IMR-90 (cell line): ENCODE results near the gene LEKR1. TPM values are rescaled to one million over a fixed set of nuclear protein-coding genes. Genes with fewer than 3 reads are reported as not detected.

Experiments
- ATAC-seq: fragments of 200-7000 bp; cut with Tn5 transposase; 2 replicates; pipeline ENCODE4 v1.9.1; 2020; ENCODE audit warnings: low read depth, mild to moderate bottlenecking, moderate library complexity
- BruUV-seq: library from RNA; stranded (reverse); fragments of 400-500 nt; replicated peaks from 2 replicates; lab custom pipeline; 2021; lab: Mats Ljungman, UMichigan
- CTCF ChIA-PET: fragments of 300-600 bp; formaldehyde crosslinking; extraction: SDS; loops from one replicate; lab custom pipeline; 2021; ENCODE audit warnings: antibody characterized with exemption; lab: Yijun Ruan, JAX
- POLR2A ChIA-PET: fragments of 300-600 bp; sonication (Branson Sonifier 250); formaldehyde crosslinking; loops from one replicate; lab custom pipeline; 2022; ENCODE audit warnings: antibody characterized with exemption; ENCODE audit not compliant: unreplicated experiment; lab: Charles Lee
- DNase-seq: peaks from one replicate; pipeline ENCODE4 v3.0.0; 2013
- H2AFZ ChIP-seq: replicated peaks from 2 replicates; pipeline ENCODE3; 2013; ENCODE audit warnings: low read length, mild to moderate bottlenecking; ENCODE audit not compliant: poor library complexity
- H2AK5ac ChIP-seq: 2 replicates; pipeline ENCODE4 v1.6.1; 2013; ENCODE audit warnings: low read depth, low read length, inconsistent platforms
- H2AK9ac ChIP-seq: replicated peaks from 2 replicates; pipeline ENCODE3; 2013; ENCODE audit warnings: mild to moderate bottlenecking, low read depth, low read length, moderate library complexity; ENCODE audit not compliant: poor library complexity
- H2BK120ac ChIP-seq: 2 replicates; pipeline ENCODE4 v1.6.1; 2013; ENCODE audit warnings: low read depth, low read length, inconsistent platforms
- H2BK15ac ChIP-seq: 3 replicates; pipeline ENCODE4 v1.6.1; 2013; ENCODE audit warnings: low read depth, low read length, inconsistent platforms
- H2BK20ac ChIP-seq: 2 replicates; pipeline ENCODE4 v1.6.1; 2013; ENCODE audit warnings: low read depth, mild to moderate bottlenecking, inconsistent platforms, low read length, moderate library complexity
- H2BK5ac ChIP-seq: 2 replicates; pipeline ENCODE4 v1.6.1; 2013; ENCODE audit warnings: mild to moderate bottlenecking, low read depth, low read length, inconsistent platforms; ENCODE audit not compliant: poor library complexity, severe bottlenecking
- H3K14ac ChIP-seq: replicated peaks from 2 replicates; pipeline ENCODE4 v1.6.1; 2013; ENCODE audit warnings: low read depth, low read length, inconsistent platforms
- H3K18ac ChIP-seq: 2 replicates; pipeline ENCODE4 v1.6.1; 2013; ENCODE audit warnings: low read depth, low read length, control low read depth
- H3K23ac ChIP-seq: 2 replicates; pipeline ENCODE4 v1.6.1; 2013; ENCODE audit warnings: low read depth, low read length, inconsistent platforms
- H3K27ac ChIP-seq: 2 replicates; pipeline ENCODE4 v1.5.1; 2013; ENCODE audit warnings: mild to moderate bottlenecking, control low read depth, low read length; ENCODE audit not compliant: insufficient read depth
- H3K27me3 ChIP-seq: 2 replicates; pipeline ENCODE4 v1.6.1; 2013; ENCODE audit warnings: low read length; ENCODE audit not compliant: control insufficient read depth, insufficient read depth
- H3K36me3 ChIP-seq: 2 replicates; pipeline ENCODE4 v1.6.1; 2013; ENCODE audit warnings: low read length, mixed read lengths; ENCODE audit not compliant: control insufficient read depth, insufficient read depth
- H3K4ac ChIP-seq: 2 replicates; pipeline ENCODE4 v1.6.1; 2013; ENCODE audit warnings: low read depth, low read length, inconsistent platforms
- H3K4me1 ChIP-seq: 2 replicates; pipeline ENCODE4 v1.6.1; 2013; ENCODE audit warnings: low read length, mixed read lengths; ENCODE audit not compliant: control insufficient read depth, insufficient read depth
- H3K4me2 ChIP-seq: 2 replicates; pipeline ENCODE4 v1.6.1; 2013; ENCODE audit warnings: low read depth, mild to moderate bottlenecking, control low read depth, low read length, moderate library complexity
- H3K4me3 ChIP-seq: 2 replicates; pipeline ENCODE4 v1.5.1; 2013; ENCODE audit warnings: low read depth, mild to moderate bottlenecking, control low read depth, low read length, moderate library complexity; ENCODE audit not compliant: insufficient read depth
- H3K56ac ChIP-seq: 2 replicates; pipeline ENCODE4 v1.6.1; 2013; ENCODE audit warnings: low read length, inconsistent platforms; ENCODE audit not compliant: insufficient read depth; ENCODE audit errors: extremely low read depth
- H3K79me1 ChIP-seq, 2 experiments: 2 replicates each; pipeline ENCODE4 v1.6.1; 2013; ENCODE audit warnings: low read length in 2 of 2, inconsistent platforms in 1 of 2, low read depth in 1 of 2
- H3K9ac ChIP-seq: 2 replicates; pipeline ENCODE4 v1.6.1; 2013; ENCODE audit warnings: low read depth, low read length, control low read depth
- H3K9me1 ChIP-seq: 2 replicates; pipeline ENCODE4 v1.6.1; 2013; ENCODE audit warnings: low read length, inconsistent platforms; ENCODE audit not compliant: insufficient read depth
- H3K9me3 ChIP-seq: 2 replicates; pipeline ENCODE4 v1.6.1; 2013; ENCODE audit warnings: low read length; ENCODE audit not compliant: control insufficient read depth, insufficient read depth
- H4K20me1 ChIP-seq: 2 replicates; pipeline ENCODE4 v1.6.1; 2013; ENCODE audit warnings: low read length, inconsistent platforms; ENCODE audit not compliant: insufficient read depth
- H4K5ac ChIP-seq: 2 replicates; pipeline ENCODE4 v1.6.1; 2013; ENCODE audit warnings: mild to moderate bottlenecking, low read depth, low read length, control low read depth
- H4K8ac ChIP-seq, 2 experiments: 2 replicates each; pipeline ENCODE4 v1.6.1; 2013; ENCODE audit warnings: low read depth in 2 of 2, low read length in 2 of 2, control low read depth in 1 of 2, inconsistent platforms in 1 of 2
- H4K91ac ChIP-seq: 2 replicates; pipeline ENCODE4 v1.6.1; 2013; ENCODE audit warnings: low read depth, low read length, inconsistent platforms; ENCODE audit not compliant: insufficient read depth
- BHLHE40 ChIP-seq: fragments of 150-350 bp; IDR thresholded peaks from 2 replicates; pipeline ENCODE4 v1.6.1; 2016; ENCODE audit warnings: mild to moderate bottlenecking, low read depth, low read length
- CEBPB ChIP-seq: IDR thresholded peaks from 2 replicates; pipeline ENCODE4 v1.6.1; 2012; ENCODE audit warnings: low read depth, low read length, improper control_type of control experiment
- MAFK ChIP-seq: IDR thresholded peaks from 2 replicates; pipeline ENCODE4 v1.6.1; 2012; ENCODE audit warnings: low read depth, low read length, improper control_type of control experiment
- NFE2L2 ChIP-seq: fragments of 150-350 bp; IDR thresholded peaks from 2 replicates; pipeline ENCODE4 v1.6.1; 2016; ENCODE audit warnings: low read depth, mild to moderate bottlenecking, low read length
- POLR2A ChIP-seq: IDR thresholded peaks from 2 replicates; pipeline ENCODE4 v1.6.1; 2012; ENCODE audit warnings: mild to moderate bottlenecking, low read depth, low read length
- RCOR1 ChIP-seq: IDR thresholded peaks from 2 replicates; pipeline ENCODE4 v1.6.1; 2012; ENCODE audit warnings: mild to moderate bottlenecking, low read length, improper control_type of control experiment; ENCODE audit not compliant: insufficient replicate concordance
- RFX5 ChIP-seq: IDR thresholded peaks from 2 replicates; pipeline ENCODE4 v1.8.0; 2012; ENCODE audit warnings: low read depth, mild to moderate bottlenecking, low read length, moderate library complexity
- WGBS, 2 experiments: methylation state at CpG; one replicate each; pipeline versions ENCODE4 v1.1.5 to v1.1.7; 2013; ENCODE audit warnings: missing lambda C conversion rate in 2 of 2; ENCODE audit not compliant: insufficient read length in 1 of 2; ENCODE audit errors: extremely low coverage in 2 of 2; 5-methylcytosine and 5-hydroxymethylcytosine counted together
- dilution Hi-C: fragments of 300-500 bp; cut with HindIII; formaldehyde crosslinking; loops from one replicate; pipeline ENCODE4 v1.14.3; 2018; ENCODE audit warnings: low sequenced_read_pairs; ENCODE audit not compliant: unreplicated experiment
- in situ Hi-C: fragments of 300-500 bp; cut with MboI; formaldehyde crosslinking; loops from 3 replicates; pipeline ENCODE4 v1.14.3; 2019; ENCODE audit warnings: low sequenced_read_pairs, inconsistent platforms, mixed read lengths
- intact Hi-C: fragments of 100-400 bp; cut with micrococcal nuclease; formaldehyde crosslinking; loops from 2 replicates; pipeline ENCODE4 v1.10.0; 2022
- polyA plus RNA-seq, 3 experiments: library from polyadenylated mRNA; depleted of rRNA; stranded (reverse); fragments of >200 nt; gene quantifications; 2 replicates each; pipeline ENCODE4 v1.2.3, GENCODE V29; 2012; ENCODE audit warnings: low replicate concordance in 1 of 3
- total RNA-seq: library from RNA; depleted of rRNA; stranded (reverse); fragments of >200 nt; gene quantifications from 2 replicates; pipeline ENCODE4 v1.2.3, GENCODE V29; 2012
- TF ChIP-seq, protein P1 (sequence below): conservative IDR thresholded peaks from 2 replicates; pipeline ENCODE4 v1.5.1; 2012; ENCODE audit warnings: mild to moderate bottlenecking, low read depth, low read length, improper control_type of control experiment
- TF ChIP-seq, protein P2 (sequence below): fragments of 150-350 bp; IDR thresholded peaks from 2 replicates; pipeline ENCODE4 v1.6.1; 2016; ENCODE audit warnings: low read depth, mild to moderate bottlenecking, low read length, moderate library complexity, borderline replicate concordance

The LEKR1 gene
- total and polyA plus RNA-seq, 2 of the 4 experiments (the other 2 are of a cell fraction): 0.19 to 0.36 TPM

DNA sequence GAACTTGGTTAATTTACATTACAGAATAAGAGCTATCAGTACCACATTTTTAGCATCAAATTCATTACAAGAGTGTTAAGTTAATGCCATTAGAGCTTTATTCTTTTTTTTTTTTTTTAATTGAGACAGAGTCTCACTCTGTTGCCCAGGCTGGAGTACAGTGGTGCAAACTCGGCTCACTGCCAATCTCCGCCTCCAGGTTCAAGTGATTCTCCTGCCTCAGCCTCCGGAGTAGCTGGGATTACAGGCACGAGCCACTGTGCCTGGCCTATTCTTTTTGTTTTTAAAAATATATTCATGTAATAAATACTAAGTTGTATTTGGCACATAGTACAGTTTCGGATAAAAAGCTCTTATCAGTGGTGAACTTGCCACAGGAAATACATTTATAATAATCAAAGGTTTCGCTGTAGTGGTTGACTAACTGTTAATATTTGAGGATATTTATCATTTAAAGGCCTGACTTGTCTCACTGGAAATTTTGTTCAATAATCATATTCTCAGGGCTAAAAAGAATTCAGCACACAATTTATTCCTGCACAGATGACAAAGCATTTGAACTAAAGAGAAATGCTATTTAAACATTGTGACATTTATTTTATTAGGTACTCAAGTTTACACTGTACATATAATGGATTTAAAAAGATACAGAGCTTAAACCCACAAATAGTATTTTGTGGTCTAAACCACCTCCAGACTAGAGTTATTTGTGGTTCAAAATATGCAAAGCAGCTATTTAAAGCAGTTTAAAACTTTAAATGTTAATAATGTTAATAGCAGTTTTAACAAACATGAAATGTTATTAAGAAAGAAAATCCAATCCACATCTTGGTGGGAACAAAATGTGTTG, 6.1 kb upstream of the LEKR1 start:
- H3K18ac ChIP-seq: peak overlapping the region; percentile 65
- peak overlapping the region; percentile 86 for H2BK120ac ChIP-seq
- peaks cover 7% of the 10 kb centered on the region for H3K9me1 ChIP-seq
- no peak for DNase-seq
- H3K79me1 ChIP-seq: peaks cover under 1 to 5% of the 10 kb centered on the region in 2 experiments; a peak in 3 of 4 replicates
- dilution Hi-C loops (no loop called here), in situ Hi-C loops (loop anchor here (5.0 kb wide), 2 partner anchors 133 to 262 kb away; no protein-coding TSS in a partner anchor), intact Hi-C loops (loop anchor here (2.0 to 5.0 kb wide), 4 partner anchors 128 to 283 kb away; no protein-coding TSS in a partner anchor)
- no CpG with 5 or more reads among the region's 6 CpGs for WGBS, 2 experiments
- H3K27me3 ChIP-seq: no peaks in the 10 kb centered on the region
- H3K23ac ChIP-seq: peak overlapping the region; percentile 49; the same call in 1 of the 2 replicates
- ChIA-PET CTCF (interaction anchor here (0.7 to 1.4 kb wide), 3 partner anchors 24 to 262 kb away, joined by 3 to 5 read pairs (median 3); no protein-coding TSS in a partner anchor), POLR2A (no interaction called here)
- H4K20me1 ChIP-seq: no peaks in the 10 kb centered on the region
- H4K8ac ChIP-seq: peak overlapping the region; percentile 55 to 84; a peak in 3 of 4 replicates
- H3K4ac ChIP-seq: peak overlapping the region; percentile 77
- peak overlapping the region; percentile 29; the same call in 1 of the 2 replicates for H3K56ac ChIP-seq
- no TSS peak for BruUV-seq
- peak overlapping the region; percentile 82 for H2BK20ac ChIP-seq
- H3K9me3 ChIP-seq: no peaks in the 10 kb centered on the region
- peak overlapping the region; percentile 72 for H4K91ac ChIP-seq
- no peak overlapping the region for H3K4me2 ChIP-seq
- peak overlapping the region; percentile 91; the same call in 2 of the 3 replicates for H2BK15ac ChIP-seq
- no peak overlapping the region for H3K4me3 ChIP-seq
- no peak for TF ChIP-seq CEBPB
- no peak for TF ChIP-seq POLR2A
- TF ChIP-seq, protein P1, sequence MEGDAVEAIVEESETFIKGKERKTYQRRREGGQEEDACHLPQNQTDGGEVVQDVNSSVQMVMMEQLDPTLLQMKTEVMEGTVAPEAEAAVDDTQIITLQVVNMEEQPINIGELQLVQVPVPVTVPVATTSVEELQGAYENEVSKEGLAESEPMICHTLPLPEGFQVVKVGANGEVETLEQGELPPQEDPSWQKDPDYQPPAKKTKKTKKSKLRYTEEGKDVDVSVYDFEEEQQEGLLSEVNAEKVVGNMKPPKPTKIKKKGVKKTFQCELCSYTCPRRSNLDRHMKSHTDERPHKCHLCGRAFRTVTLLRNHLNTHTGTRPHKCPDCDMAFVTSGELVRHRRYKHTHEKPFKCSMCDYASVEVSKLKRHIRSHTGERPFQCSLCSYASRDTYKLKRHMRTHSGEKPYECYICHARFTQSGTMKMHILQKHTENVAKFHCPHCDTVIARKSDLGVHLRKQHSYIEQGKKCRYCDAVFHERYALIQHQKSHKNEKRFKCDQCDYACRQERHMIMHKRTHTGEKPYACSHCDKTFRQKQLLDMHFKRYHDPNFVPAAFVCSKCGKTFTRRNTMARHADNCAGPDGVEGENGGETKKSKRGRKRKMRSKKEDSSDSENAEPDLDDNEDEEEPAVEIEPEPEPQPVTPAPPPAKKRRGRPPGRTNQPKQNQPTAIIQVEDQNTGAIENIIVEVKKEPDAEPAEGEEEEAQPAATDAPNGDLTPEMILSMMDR: no peak
- TF ChIP-seq MAFK: no peak
- no peak for TF ChIP-seq NFE2L2
- no peak for TF ChIP-seq BHLHE40
- TF ChIP-seq, protein P2, sequence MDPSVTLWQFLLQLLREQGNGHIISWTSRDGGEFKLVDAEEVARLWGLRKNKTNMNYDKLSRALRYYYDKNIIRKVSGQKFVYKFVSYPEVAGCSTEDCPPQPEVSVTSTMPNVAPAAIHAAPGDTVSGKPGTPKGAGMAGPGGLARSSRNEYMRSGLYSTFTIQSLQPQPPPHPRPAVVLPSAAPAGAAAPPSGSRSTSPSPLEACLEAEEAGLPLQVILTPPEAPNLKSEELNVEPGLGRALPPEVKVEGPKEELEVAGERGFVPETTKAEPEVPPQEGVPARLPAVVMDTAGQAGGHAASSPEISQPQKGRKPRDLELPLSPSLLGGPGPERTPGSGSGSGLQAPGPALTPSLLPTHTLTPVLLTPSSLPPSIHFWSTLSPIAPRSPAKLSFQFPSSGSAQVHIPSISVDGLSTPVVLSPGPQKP: no peak
- no peak for TF ChIP-seq RFX5
- no peak for TF ChIP-seq RCOR1
- H3K9ac ChIP-seq: no peak overlapping the region
- H3K36me3 ChIP-seq: no peaks in the 10 kb centered on the region
- no peak for ATAC-seq
- H2AK5ac ChIP-seq: peak overlapping the region; percentile 90; the same call in 1 of the 2 replicates
- H2BK5ac ChIP-seq: peak overlapping the region; percentile 88
- H2AK9ac ChIP-seq: no peak overlapping the region
- peak overlapping the region; percentile 56; the same call in 1 of the 2 replicates for H4K5ac ChIP-seq
- H3K14ac ChIP-seq: peak overlapping the region; percentile 42; the same call in 1 of the 2 replicates
- peaks cover 18% of the 10 kb centered on the region for H3K4me1 ChIP-seq
- H2AFZ ChIP-seq: no peak overlapping the region
- peak overlapping the region; percentile 22; the same call in 1 of the 2 replicates for H3K27ac ChIP-seq
